PFSK-1 (cell line): ENCODE results near the gene SMIM35.

Experiments
- FOXP2 ChIP-seq: optimal IDR thresholded peaks from 2 replicates; pipeline ENCODE3; 2011; ENCODE audit warnings: borderline replicate concordance, control low read depth, inconsistent platforms; ENCODE audit not compliant: insufficient read depth; ENCODE audit errors: extremely low read length, extremely low read depth
- POLR2AphosphoS5 ChIP-seq: IDR thresholded peaks from 2 replicates; pipeline ENCODE4 v1.6.1; 2012; ENCODE audit warnings: low read depth, mild to moderate bottlenecking, control low read depth, low read length, moderate library complexity
- SIN3A ChIP-seq: IDR thresholded peaks from 2 replicates; pipeline ENCODE4 v1.6.1; 2012; ENCODE audit warnings: mild to moderate bottlenecking, low read length, moderate library complexity, borderline replicate concordance; ENCODE audit not compliant: insufficient read depth
- TAF1 ChIP-seq: IDR thresholded peaks from 2 replicates; pipeline ENCODE4 v1.6.1; 2012; ENCODE audit warnings: low read length, control low read depth, borderline replicate concordance; ENCODE audit not compliant: insufficient read depth
- TF ChIP-seq, protein P1 (sequence below), 2 experiments: IDR thresholded peaks; 2 replicates each; pipeline versions ENCODE4 v1.6.1 to v1.8.0; 2011 to 2012; ENCODE audit warnings: low read depth in 2 of 2, low read length in 2 of 2, control low read depth in 1 of 2, inconsistent platforms in 1 of 2, mild to moderate bottlenecking in 1 of 2, moderate library complexity in 1 of 2; ENCODE audit not compliant: insufficient read depth in 1 of 2

Gene SMIM35

DNA sequence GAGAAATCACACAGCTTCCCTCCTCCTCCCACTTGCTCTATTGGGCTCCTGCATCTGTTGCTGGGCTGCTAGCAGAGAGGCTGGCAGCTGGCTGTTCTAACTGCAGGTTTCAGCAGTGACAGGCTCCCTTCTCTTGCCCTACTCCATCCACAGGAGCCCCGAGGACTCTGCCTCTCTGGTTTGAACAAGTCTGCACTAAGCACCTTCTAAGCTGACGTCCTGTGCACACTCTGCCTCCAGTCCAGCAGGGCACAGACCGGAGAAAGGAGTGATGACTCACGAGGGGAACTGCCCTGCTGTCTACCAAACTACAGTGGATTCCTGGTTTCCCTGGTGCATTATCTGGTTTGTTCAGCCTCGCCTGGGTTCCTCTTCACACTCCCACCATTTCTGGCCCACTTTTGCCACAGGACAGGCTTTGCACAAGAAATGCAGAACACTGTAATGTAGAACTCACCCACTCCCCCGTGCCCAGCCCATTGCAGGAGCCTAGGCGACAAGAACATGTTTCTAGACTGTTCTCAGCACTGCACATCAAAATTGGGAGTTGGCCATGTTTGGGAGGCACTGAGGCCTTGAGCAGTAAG, 74.6 kb downstream of the SMIM35 start:
- TF ChIP-seq SIN3A (no peak), TAF1 (no peak), POLR2AphosphoS5 (no peak), FOXP2 (no peak)
- TF ChIP-seq, protein P1, sequence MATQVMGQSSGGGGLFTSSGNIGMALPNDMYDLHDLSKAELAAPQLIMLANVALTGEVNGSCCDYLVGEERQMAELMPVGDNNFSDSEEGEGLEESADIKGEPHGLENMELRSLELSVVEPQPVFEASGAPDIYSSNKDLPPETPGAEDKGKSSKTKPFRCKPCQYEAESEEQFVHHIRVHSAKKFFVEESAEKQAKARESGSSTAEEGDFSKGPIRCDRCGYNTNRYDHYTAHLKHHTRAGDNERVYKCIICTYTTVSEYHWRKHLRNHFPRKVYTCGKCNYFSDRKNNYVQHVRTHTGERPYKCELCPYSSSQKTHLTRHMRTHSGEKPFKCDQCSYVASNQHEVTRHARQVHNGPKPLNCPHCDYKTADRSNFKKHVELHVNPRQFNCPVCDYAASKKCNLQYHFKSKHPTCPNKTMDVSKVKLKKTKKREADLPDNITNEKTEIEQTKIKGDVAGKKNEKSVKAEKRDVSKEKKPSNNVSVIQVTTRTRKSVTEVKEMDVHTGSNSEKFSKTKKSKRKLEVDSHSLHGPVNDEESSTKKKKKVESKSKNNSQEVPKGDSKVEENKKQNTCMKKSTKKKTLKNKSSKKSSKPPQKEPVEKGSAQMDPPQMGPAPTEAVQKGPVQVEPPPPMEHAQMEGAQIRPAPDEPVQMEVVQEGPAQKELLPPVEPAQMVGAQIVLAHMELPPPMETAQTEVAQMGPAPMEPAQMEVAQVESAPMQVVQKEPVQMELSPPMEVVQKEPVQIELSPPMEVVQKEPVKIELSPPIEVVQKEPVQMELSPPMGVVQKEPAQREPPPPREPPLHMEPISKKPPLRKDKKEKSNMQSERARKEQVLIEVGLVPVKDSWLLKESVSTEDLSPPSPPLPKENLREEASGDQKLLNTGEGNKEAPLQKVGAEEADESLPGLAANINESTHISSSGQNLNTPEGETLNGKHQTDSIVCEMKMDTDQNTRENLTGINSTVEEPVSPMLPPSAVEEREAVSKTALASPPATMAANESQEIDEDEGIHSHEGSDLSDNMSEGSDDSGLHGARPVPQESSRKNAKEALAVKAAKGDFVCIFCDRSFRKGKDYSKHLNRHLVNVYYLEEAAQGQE (IDR thresholded peaks at IDR 0.05; ENCODE audit: insufficient read depth in 1 of 2, low read depth in 2 of 2, low read length in 2 of 2), result no peak

DNA sequence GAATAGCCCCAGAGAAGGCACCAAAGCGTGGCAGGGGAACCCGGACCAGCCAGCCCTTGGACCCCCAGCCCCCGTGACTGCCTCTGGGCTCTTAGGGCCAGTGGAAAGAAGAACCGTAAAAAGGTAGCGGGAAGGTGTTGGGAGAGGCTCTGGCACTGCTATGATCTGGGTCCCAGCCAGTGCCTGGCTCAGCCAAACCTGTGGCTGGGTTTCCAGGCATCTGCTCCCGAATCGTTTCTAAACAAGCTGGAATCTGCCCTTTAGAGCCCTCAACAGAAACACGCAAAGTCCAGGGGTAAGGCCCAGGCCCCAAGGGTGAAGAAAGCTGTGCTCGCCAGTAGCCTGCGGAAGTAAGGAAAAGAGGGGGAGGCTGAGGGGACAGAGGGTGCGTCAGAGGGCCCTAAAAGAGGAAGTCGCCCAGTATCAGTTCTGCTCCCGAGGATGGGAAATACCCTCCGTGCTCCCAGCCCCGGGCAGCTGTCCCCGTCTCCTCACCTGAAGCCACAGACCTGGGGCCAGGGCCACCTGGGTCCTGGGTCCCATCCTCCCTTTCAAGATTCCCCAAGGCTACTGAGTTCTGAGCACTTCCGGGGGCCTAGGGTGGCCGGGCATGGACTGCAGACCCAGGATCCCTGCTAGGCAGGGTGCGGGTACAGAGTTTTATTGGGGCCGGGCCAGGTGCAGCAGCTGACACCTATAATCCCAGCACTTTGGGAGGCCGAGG, 75.9 kb downstream of the SMIM35 start:
- no peak for TF ChIP-seq TAF1
- TF ChIP-seq POLR2AphosphoS5, result no peak
- TF ChIP-seq, protein P1 (IDR thresholded peaks at IDR 0.05; ENCODE audit: insufficient read depth in 1 of 2, low read depth in 2 of 2, low read length in 2 of 2), result no peak
- no peak for TF ChIP-seq SIN3A
- TF ChIP-seq FOXP2, result no peak

DNA sequence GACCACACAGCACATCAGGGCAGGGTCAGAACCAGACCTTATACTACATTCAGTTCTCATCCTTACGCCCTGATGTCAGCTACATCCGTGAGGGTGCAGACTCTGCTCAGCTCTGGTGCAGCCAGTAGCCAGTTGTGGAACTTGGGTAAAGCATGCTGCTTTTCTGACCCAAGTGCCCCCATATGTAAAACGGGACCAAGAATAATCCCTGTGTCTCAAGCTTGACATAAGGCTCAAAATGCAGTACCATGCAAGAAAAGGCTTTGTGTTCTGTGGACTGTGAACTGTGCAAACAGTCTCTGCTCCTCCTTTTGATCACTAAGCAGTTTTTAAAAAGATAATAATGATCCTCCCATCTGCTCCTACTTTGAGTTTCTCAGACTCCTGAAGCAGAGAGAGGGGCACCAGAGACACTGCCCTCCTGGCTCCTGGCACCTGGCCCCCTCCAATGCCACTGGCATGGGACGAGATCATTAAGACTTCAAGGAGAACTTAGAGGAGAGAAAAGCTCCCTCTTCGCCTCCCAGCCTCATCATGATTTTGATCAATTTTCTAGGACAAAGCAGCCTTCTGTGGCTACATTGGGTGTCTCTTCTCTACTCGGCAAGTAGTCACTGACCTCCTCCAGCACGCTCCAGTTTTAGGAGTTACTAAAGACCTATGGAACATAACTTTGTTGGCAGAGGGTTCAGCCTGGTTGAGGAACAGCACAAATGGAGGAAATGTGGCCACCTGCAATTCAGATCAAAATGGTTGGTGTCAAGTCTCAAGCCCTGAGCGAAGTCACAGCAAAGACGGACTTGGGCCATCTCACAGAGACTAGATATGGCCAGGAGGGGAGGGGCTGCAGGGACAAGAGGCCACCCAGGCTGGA, 76.7 kb downstream of the SMIM35 start:
- no peak for TF ChIP-seq POLR2AphosphoS5
- no peak for TF ChIP-seq TAF1
- TF ChIP-seq SIN3A, result no peak
- TF ChIP-seq FOXP2, result no peak
- TF ChIP-seq, protein P1 (IDR thresholded peaks at IDR 0.05; ENCODE audit: insufficient read depth in 1 of 2, low read depth in 2 of 2, low read length in 2 of 2), result no peak

DNA sequence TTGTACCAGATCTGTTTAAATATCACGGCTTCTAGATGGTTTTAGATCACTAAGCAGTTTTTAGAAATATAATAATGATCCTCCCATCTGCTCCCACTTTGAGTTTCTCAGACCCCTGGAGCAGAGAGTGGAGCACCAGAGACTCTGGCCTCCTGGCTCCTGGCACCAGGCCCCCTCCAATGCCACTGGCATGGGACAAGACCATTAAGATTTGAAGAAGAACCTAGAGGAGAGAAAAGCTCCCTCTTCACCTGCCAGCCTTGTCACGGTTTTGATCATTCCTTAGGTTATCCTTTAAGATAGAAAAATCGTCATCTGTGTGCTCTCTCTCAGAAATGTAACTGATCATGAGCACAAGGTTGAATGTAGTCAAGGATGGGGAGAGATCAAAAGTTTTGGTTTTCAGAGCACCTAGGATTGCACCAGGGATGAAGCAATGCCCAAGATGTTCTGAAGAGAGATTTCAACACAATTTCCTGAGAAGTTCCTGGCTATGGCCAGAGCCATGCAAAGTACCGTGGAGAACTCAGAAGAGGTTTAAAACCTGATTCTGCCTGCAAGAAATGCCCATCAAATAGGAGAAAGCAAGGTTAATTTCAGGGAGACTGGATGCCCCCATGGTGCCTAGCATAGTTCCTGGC, 78.4 kb downstream of the SMIM35 start:
- TF ChIP-seq SIN3A (no peak), TAF1 (no peak), FOXP2 (no peak), POLR2AphosphoS5 (no peak)
- TF ChIP-seq, protein P1 (IDR thresholded peaks at IDR 0.05; ENCODE audit: insufficient read depth in 1 of 2, low read depth in 2 of 2, low read length in 2 of 2), result no peak
